GM10248 (cell line): Measurements from ENCODE around the gene MAN1C1.

ENCODE experiments used
- CTCF ChIA-PET: fragments of 300-600 bp; sonication (Branson Sonifier 250); formaldehyde crosslinking; extraction: SDS; loops from one replicate; lab custom pipeline; 2021; ENCODE audit warnings: antibody characterized with exemption; lab: Yijun Ruan, JAX
- POLR2A ChIA-PET: fragments of 350-650 bp; sonication (Branson Sonifier 250); formaldehyde crosslinking; extraction: SDS; loops from one replicate; lab custom pipeline; 2020; ENCODE audit warnings: antibody characterized with exemption; lab: Yijun Ruan, JAX
- DNase-seq: peaks from one replicate; pipeline ENCODE4 v3.0.0; 2012; ENCODE audit errors: extremely low spot score
- TF ChIP-seq, protein P1 (sequence below): IDR thresholded peaks from 2 replicates; pipeline ENCODE4 v1.5.1; 2012; ENCODE audit warnings: mild to moderate bottlenecking, low read depth; ENCODE audit errors: extremely low read depth, missing control alignments, control extremely low read depth

Gene MAN1C1

GRCh38 chr1:25699500-25700143 lies 83.0 kb downstream of the MAN1C1 start:
- CTCF ChIA-PET, result interaction anchor here (1.4 kb wide), 1 partner anchor 14 kb away, joined by 4 read pairs; no protein-coding TSS in a partner anchor
- POLR2A ChIA-PET, result interaction anchor here (0.6 kb wide), 1 partner anchor 1658 kb away, joined by 7 read pairs; no protein-coding TSS in a partner anchor
- TF ChIP-seq, protein P1, sequence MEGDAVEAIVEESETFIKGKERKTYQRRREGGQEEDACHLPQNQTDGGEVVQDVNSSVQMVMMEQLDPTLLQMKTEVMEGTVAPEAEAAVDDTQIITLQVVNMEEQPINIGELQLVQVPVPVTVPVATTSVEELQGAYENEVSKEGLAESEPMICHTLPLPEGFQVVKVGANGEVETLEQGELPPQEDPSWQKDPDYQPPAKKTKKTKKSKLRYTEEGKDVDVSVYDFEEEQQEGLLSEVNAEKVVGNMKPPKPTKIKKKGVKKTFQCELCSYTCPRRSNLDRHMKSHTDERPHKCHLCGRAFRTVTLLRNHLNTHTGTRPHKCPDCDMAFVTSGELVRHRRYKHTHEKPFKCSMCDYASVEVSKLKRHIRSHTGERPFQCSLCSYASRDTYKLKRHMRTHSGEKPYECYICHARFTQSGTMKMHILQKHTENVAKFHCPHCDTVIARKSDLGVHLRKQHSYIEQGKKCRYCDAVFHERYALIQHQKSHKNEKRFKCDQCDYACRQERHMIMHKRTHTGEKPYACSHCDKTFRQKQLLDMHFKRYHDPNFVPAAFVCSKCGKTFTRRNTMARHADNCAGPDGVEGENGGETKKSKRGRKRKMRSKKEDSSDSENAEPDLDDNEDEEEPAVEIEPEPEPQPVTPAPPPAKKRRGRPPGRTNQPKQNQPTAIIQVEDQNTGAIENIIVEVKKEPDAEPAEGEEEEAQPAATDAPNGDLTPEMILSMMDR, result no peak
- DNase-seq, result peak; percentile 11

DNA sequence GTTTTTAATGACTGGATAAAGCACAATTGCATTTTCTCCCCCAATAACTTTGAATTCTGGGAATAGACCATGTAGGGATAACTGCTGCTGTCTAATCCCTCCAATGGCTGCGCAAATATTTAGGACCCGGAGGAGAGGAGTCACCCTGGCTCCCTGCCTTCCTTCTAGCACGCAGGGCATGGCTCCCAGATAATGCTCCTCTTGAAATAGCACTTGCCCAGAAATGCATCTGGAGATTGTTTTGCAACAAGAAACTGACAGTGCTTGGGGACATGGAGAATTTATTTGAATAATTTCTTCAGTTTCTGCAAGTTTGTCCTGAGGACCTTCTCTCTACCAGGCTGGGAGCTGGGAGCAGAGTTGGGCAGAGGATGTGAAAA lies 83.5 kb downstream of the MAN1C1 start:
- TF ChIP-seq, protein P1, result no peak
- DNase-seq, result peak; percentile 5
- POLR2A ChIA-PET, result interaction anchor here (0.6 kb wide), 1 partner anchor 1659 kb away, joined by 7 read pairs; no protein-coding TSS in a partner anchor
- CTCF ChIA-PET, result interaction anchor here (1.4 kb wide), 1 partner anchor 15 kb away, joined by 4 read pairs; no protein-coding TSS in a partner anchor

- POLR2A ChIA-PET, result no interaction called here
- TF ChIP-seq, protein P1, result no peak
- CTCF ChIA-PET, result no interaction called here
- peak; percentile 16 for DNase-seq
Measured at GRCh38 chr1:25700626-25701025, 84.0 kb downstream of the MAN1C1 start.

DNA sequence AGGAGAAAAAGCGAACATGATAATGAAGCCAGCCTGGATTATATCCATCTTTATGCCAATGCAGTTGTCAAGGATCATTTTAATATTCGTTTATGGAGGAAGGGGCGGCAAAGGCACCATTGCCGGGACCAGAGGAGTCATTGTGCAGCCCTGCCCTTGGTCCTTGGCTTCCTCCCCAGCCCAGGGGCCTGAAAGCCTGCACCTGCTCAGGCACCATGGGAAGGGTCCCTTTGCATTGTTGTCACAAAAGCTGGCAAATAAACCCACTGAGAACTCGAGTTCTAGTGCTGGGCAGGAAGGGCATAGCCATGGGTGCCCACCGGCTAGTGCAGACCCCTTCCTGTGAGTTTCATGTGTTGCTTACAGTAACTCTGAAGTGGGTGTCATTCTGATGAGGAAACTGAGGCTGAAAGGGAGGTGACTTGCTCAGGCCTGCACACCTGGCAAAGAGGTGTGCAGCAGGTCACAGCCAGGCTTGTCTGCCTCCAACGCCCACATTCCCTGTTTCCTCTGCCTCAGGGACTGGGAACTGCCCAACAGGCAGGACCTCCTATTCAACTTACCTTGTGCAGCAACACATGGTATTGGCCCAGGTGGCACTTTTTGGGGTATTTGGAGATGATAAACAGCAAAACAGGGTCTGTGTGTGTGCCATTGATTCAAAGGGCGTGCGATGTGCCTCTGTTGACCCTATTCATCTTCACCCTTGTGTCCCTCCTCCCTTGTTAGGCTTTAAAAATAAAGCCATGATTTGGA lies 84.6 kb downstream of the MAN1C1 start:
- TF ChIP-seq, protein P1, result no peak
- no peak for DNase-seq
- POLR2A ChIA-PET, result no interaction called here
- CTCF ChIA-PET, result no interaction called here

DNA sequence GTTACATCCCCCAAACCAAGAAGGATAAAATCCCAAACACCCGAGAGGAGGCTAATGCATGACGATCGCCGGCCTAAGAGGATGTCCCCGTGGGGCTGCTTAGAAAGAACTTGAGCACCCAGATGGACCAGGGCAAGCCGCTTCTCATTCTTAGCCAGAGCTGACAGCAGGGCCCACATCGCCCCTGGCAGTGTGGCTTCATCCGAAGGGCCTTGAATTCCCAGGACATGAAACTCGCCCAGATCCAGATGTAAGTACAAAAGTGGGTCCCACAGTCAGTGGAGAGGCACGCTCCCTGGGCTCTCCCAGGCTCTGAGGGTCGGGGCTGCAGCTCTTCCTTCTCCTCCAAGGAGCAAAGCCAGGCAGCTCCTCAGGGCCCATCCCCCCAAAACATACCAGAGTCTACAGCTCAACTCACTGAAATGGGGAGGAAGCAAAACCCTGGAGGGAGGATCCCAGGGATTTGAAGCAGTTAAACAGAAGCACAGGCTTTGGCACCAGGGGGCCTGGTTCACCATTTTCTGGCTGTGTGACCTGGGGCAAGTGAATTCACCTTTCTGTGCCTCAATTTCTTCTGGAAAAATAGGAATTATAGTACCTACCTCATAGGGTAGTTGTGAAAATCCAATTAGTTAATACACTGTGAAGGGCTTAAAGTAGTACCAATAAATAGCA lies 85.6 kb downstream of the MAN1C1 start:
- ChIA-PET CTCF (no interaction called here), POLR2A (no interaction called here)
- peak; percentile 9 for DNase-seq
- TF ChIP-seq, protein P1, result no peak

DNA sequence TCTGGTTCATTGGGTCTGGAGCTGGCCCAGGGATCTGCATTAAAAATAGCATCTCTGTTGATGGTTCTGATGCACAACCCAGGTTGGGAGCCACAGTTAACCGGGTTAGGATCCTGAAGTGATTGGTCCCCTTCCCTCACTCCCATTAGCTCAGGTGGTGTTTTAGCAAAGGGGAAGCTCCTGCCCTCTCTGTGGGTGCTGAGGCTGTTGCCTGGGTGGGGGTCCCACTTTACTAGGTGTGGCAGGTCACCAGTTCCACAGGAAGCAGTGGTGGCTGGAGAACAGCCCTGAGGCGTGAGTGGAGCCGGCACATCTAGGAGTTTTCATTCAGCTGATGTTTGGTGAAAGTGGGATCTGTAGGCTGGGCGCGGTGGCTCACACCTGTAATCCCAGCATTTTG lies 86.5 kb downstream of the MAN1C1 start:
- TF ChIP-seq, protein P1, result no peak
- ChIA-PET CTCF (no interaction called here), POLR2A (no interaction called here)
- peak; percentile 5 for DNase-seq
